ENCODE measurements around the gene APPL2. TPM values are rescaled to one million over a fixed set of nuclear protein-coding genes. Genes with fewer than 3 reads are reported as not detected.

Gene APPL2
- total RNA-seq, 1 donor from 2014 or later = 17.7 TPM

DNA sequence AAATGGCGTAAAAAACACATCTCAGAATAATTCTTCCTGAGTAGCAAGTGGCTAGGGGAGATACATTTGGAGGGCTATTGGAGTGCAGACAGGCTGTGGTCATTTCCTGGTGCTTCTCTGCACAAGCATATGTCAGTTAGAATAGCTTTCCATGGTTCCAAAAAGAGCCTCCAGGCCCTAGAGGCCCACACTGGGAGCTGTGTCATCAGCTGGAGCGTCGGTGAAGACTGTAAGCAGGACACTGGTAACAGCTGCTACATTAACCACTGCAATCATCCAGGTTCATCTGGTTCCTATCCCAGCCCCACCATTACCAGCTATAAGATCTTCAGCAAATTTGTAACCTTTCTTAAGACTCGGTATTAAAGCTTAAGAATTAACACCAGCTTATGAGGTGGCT lies 31.7 kb upstream of the APPL2 start:
- H3K9me3 ChIP-seq (ENCODE audit: insufficient read depth, low read depth, low read length) = no peaks in the 10 kb centered on the region
- no peak overlapping the region for H3K4me3 ChIP-seq (ENCODE audit: insufficient read depth, low read depth, low read length)
- no peaks in the 10 kb centered on the region for H3K27me3 ChIP-seq (ENCODE audit: insufficient read depth, low read length)
- Mint-ChIP-seq H3K27me3 (ENCODE audit: low read depth, unreplicated experiment) (peaks cover 6% of the 10 kb centered on the region), H3K4me1 (ENCODE audit: low read depth, unreplicated experiment) (peaks cover 2% of the 10 kb centered on the region), H3K9me3 (ENCODE audit: unreplicated experiment) (no peaks in the 10 kb centered on the region), H3K27ac (ENCODE audit: unreplicated experiment) (no peak overlapping the region), H3K4me3 (ENCODE audit: unreplicated experiment) (no peak overlapping the region), H3K36me3 (ENCODE audit: low read depth, unreplicated experiment) (no peaks in the 10 kb centered on the region)
- H3K4me1 ChIP-seq (ENCODE audit: insufficient read depth, low read length) = no peaks in the 10 kb centered on the region
- no peak overlapping the region for H2AFZ ChIP-seq (ENCODE audit: low read depth, low read length)
- DNase-seq (ENCODE audit: low read depth) (no peak), FAIRE-seq (no peak)
- no peak overlapping the region for H3K27ac ChIP-seq (ENCODE audit: low read depth, low read length)
- TF ChIP-seq, protein P1, sequence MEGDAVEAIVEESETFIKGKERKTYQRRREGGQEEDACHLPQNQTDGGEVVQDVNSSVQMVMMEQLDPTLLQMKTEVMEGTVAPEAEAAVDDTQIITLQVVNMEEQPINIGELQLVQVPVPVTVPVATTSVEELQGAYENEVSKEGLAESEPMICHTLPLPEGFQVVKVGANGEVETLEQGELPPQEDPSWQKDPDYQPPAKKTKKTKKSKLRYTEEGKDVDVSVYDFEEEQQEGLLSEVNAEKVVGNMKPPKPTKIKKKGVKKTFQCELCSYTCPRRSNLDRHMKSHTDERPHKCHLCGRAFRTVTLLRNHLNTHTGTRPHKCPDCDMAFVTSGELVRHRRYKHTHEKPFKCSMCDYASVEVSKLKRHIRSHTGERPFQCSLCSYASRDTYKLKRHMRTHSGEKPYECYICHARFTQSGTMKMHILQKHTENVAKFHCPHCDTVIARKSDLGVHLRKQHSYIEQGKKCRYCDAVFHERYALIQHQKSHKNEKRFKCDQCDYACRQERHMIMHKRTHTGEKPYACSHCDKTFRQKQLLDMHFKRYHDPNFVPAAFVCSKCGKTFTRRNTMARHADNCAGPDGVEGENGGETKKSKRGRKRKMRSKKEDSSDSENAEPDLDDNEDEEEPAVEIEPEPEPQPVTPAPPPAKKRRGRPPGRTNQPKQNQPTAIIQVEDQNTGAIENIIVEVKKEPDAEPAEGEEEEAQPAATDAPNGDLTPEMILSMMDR (IDR thresholded peaks at IDR 0.05; ENCODE audit: insufficient read depth, low read depth, low read length) = no peak
- no peak for TF ChIP-seq EZH2 (IDR thresholded peaks at IDR 0.05; ENCODE audit: insufficient read depth, low read length)
- no peaks in the 10 kb centered on the region for H3K79me2 ChIP-seq (ENCODE audit: insufficient read depth, low read length)
- H3K36me3 ChIP-seq (ENCODE audit: insufficient read depth, low read length) = no peaks in the 10 kb centered on the region
- no peak overlapping the region for H3K4me2 ChIP-seq (ENCODE audit: low read length)
- no peak overlapping the region for H3K9ac ChIP-seq (ENCODE audit: low read length)
- no peaks in the 10 kb centered on the region for H4K20me1 ChIP-seq (ENCODE audit: insufficient read depth, low read length)

DNA sequence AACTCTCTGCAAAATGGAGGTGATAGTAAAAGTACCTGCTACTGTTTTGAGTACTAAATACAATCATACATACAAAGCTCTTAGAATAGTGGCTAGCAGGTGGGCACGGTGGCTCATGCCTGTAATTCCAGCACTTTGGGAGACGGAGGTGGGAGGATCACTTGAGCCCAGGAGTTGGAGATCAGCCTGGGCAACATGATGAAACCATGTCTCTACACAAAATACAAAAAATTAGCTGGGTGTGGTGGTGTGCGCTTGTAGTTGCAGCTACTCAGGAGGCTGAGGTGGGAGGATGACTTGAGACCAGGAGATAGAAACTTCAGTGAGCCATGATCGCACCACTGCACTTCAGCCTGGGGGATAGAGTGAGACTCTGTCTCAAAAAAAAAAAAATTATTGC lies 28.8 kb upstream of the APPL2 start:
- Mint-ChIP-seq H3K9me3 (ENCODE audit: unreplicated experiment) (no peaks in the 10 kb centered on the region), H3K4me1 (ENCODE audit: low read depth, unreplicated experiment) (peaks cover 2% of the 10 kb centered on the region), H3K4me3 (ENCODE audit: unreplicated experiment) (no peak overlapping the region), H3K36me3 (ENCODE audit: low read depth, unreplicated experiment) (no peaks in the 10 kb centered on the region), H3K27ac (ENCODE audit: unreplicated experiment) (no peak overlapping the region), H3K27me3 (ENCODE audit: low read depth, unreplicated experiment) (peaks cover 6% of the 10 kb centered on the region)
- H3K27ac ChIP-seq (ENCODE audit: low read depth, low read length) = no peak overlapping the region
- FAIRE-seq (no peak), DNase-seq (ENCODE audit: low read depth) (no peak)
- TF ChIP-seq EZH2 (IDR thresholded peaks at IDR 0.05; ENCODE audit: insufficient read depth, low read length) = no peak
- TF ChIP-seq, protein P1 (IDR thresholded peaks at IDR 0.05; ENCODE audit: insufficient read depth, low read depth, low read length) = no peak
- H3K36me3 ChIP-seq (ENCODE audit: insufficient read depth, low read length) = no peaks in the 10 kb centered on the region
- no peaks in the 10 kb centered on the region for H4K20me1 ChIP-seq (ENCODE audit: insufficient read depth, low read length)
- no peak overlapping the region for H2AFZ ChIP-seq (ENCODE audit: low read depth, low read length)
- H3K27me3 ChIP-seq (ENCODE audit: insufficient read depth, low read length) = no peaks in the 10 kb centered on the region
- no peaks in the 10 kb centered on the region for H3K79me2 ChIP-seq (ENCODE audit: insufficient read depth, low read length)
- H3K4me2 ChIP-seq (ENCODE audit: low read length) = no peak overlapping the region
- H3K4me1 ChIP-seq (ENCODE audit: insufficient read depth, low read length) = no peaks in the 10 kb centered on the region
- H3K9me3 ChIP-seq (ENCODE audit: insufficient read depth, low read depth, low read length) = no peaks in the 10 kb centered on the region
- H3K9ac ChIP-seq (ENCODE audit: low read length) = no peak overlapping the region
- H3K4me3 ChIP-seq (ENCODE audit: insufficient read depth, low read depth, low read length) = no peak overlapping the region

DNA sequence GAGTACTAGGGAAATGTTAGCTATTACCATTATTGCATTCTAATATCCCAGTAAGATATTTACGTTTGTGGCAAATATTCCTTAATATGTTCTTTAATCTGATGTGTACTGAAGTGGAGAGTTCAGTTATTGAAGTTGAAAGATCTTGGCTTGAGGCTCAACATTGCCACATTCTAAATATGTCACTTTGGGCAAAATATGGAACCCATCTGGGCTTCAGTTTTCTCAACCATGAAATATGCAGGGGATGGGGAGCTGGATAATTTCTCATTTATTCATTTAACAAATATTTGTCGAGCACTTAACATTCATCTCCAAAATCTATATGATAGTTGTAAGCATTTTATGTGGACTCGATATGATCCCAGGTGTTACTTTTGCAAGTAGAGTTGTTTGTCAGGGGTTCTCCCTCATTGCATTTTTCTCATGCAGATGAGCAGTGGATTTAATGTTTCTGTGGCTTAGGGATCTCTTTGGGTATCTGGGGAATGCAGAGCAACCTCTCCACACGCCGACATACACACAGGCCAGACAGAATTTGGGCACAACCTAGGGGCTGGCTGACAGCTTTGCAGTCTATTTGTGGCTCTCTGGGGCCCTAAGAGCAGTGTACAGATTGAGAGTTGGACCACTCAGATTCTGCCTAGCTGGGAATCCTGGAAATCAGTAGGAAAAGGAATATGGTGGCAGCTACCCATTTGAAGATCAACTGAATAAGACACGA lies 26.6 kb upstream of the APPL2 start:
- Histone ChIP-seq H3K9me3 (ENCODE audit: insufficient read depth, low read depth, low read length) (no peaks in the 10 kb centered on the region), H3K4me2 (ENCODE audit: low read length) (no peak overlapping the region), H3K4me1 (ENCODE audit: insufficient read depth, low read length) (peaks cover 7% of the 10 kb centered on the region), H2AFZ (ENCODE audit: low read depth, low read length) (no peak overlapping the region), H3K27ac (ENCODE audit: low read depth, low read length) (no peak overlapping the region), H3K27me3 (ENCODE audit: insufficient read depth, low read length) (no peaks in the 10 kb centered on the region), H4K20me1 (ENCODE audit: insufficient read depth, low read length) (no peaks in the 10 kb centered on the region), H3K36me3 (ENCODE audit: insufficient read depth, low read length) (no peaks in the 10 kb centered on the region), H3K4me3 (ENCODE audit: insufficient read depth, low read depth, low read length) (no peak overlapping the region), H3K9ac (ENCODE audit: low read length) (no peak overlapping the region), H3K79me2 (ENCODE audit: insufficient read depth, low read length) (no peaks in the 10 kb centered on the region)
- Mint-ChIP-seq H3K27me3 (ENCODE audit: low read depth, unreplicated experiment) (peaks cover 6% of the 10 kb centered on the region), H3K4me1 (ENCODE audit: low read depth, unreplicated experiment) (peaks cover 8% of the 10 kb centered on the region), H3K36me3 (ENCODE audit: low read depth, unreplicated experiment) (no peaks in the 10 kb centered on the region), H3K4me3 (ENCODE audit: unreplicated experiment) (no peak overlapping the region), H3K9me3 (ENCODE audit: unreplicated experiment) (no peaks in the 10 kb centered on the region), H3K27ac (ENCODE audit: unreplicated experiment) (no peak overlapping the region)
- FAIRE-seq = no peak
- TF ChIP-seq EZH2 (IDR thresholded peaks at IDR 0.05; ENCODE audit: insufficient read depth, low read length) = no peak
- TF ChIP-seq, protein P1 (IDR thresholded peaks at IDR 0.05; ENCODE audit: insufficient read depth, low read depth, low read length) = no peak
- no peak for DNase-seq (ENCODE audit: low read depth)
